ENCODE results near the gene POLE.
A peak's percentile ranks its signal among the peaks of the same experiment; 100 is the strongest.

Gene POLE

GRCh38 chr12:132639956-132640520 lies 47.1 kb downstream of the POLE start:
- H3K9me3 ChIP-seq (ENCODE audit: control insufficient read depth, low read length): no peaks in the 10 kb centered on the region
- 95% methylated on average over 12 of the region's 12 CpGs for WGBS
- no peak overlapping the region for H4K91ac ChIP-seq (ENCODE audit: low read length)
- H2BK15ac ChIP-seq (ENCODE audit: low read depth, poor library complexity, severe bottlenecking): no peak overlapping the region
- H3K4me1 ChIP-seq (ENCODE audit: control insufficient read depth, insufficient read depth, low read depth, low read length): peaks cover 6% of the 10 kb centered on the region
- peaks cover 2% of the 10 kb centered on the region for H3K79me1 ChIP-seq (replicated peaks; ENCODE audit: low read length, poor library complexity, severe bottlenecking)
- H3K14ac ChIP-seq (ENCODE audit: low read length in 2 of 2): no peak overlapping the region
- H2BK5ac ChIP-seq (ENCODE audit: low read depth, low read length, poor library complexity, severe bottlenecking): no peak overlapping the region
- peaks cover 56 to 69% of the 10 kb centered on the region in 2 experiments for H3K36me3 ChIP-seq (ENCODE audit: control insufficient read depth in 1 of 2, insufficient read depth in 2 of 2, low read depth in 1 of 2, low read length in 2 of 2)
- no peak overlapping the region for H2BK120ac ChIP-seq (ENCODE audit: low read depth, low read length)
- no peak for DNase-seq
- H3K4ac ChIP-seq (ENCODE audit: low read depth in 1 of 2, low read length in 2 of 2): no peak overlapping the region
- H3K4me2 ChIP-seq (ENCODE audit: low read length, poor library complexity, severe bottlenecking): no peak overlapping the region
- no peak overlapping the region for H3K9ac ChIP-seq (ENCODE audit: low read length)
- no peak overlapping the region for H2AK5ac ChIP-seq (ENCODE audit: low read length, severe bottlenecking)
- no peak overlapping the region for H3K18ac ChIP-seq (ENCODE audit: low read depth in 1 of 2, low read length in 2 of 2)
- H3K4me3 ChIP-seq (ENCODE audit: insufficient read depth in 1 of 2, low read depth in 1 of 2, low read length in 2 of 2): no peak overlapping the region
- no peak overlapping the region for H3K23ac ChIP-seq (ENCODE audit: low read length in 2 of 2)
- H2BK12ac ChIP-seq (ENCODE audit: low read length in 2 of 2): no peak overlapping the region
- H4K8ac ChIP-seq (ENCODE audit: low read length): no peak overlapping the region
- H3K27me3 ChIP-seq (ENCODE audit: control insufficient read depth in 1 of 2, insufficient read depth in 1 of 2, low read length in 2 of 2): no peaks in the 10 kb centered on the region
- no peak overlapping the region for H2AFZ ChIP-seq (ENCODE audit: low read depth, low read length)
- H3K27ac ChIP-seq (ENCODE audit: low read length, poor library complexity, severe bottlenecking): no peak overlapping the region

GRCh38 chr12:132638541-132639408 lies 48.4 kb downstream of the POLE start:
- Histone ChIP-seq H2BK12ac (ENCODE audit: low read length in 2 of 2) (no peak overlapping the region), H2AK5ac (ENCODE audit: low read length, severe bottlenecking) (peak overlapping the region; percentile 4), H2BK5ac (ENCODE audit: low read depth, low read length, poor library complexity, severe bottlenecking) (no peak overlapping the region), H4K91ac (ENCODE audit: low read length) (no peak overlapping the region), H3K23ac (ENCODE audit: low read length in 2 of 2) (no peak overlapping the region), H2BK120ac (ENCODE audit: low read depth, low read length) (no peak overlapping the region), H3K27ac (ENCODE audit: low read length, poor library complexity, severe bottlenecking) (peak overlapping the region; percentile 2), H3K36me3 (ENCODE audit: control insufficient read depth in 1 of 2, insufficient read depth in 2 of 2, low read depth in 1 of 2, low read length in 2 of 2) (peaks cover 65 to 78% of the 10 kb centered on the region in 2 experiments), H3K4me2 (ENCODE audit: low read length, poor library complexity, severe bottlenecking) (no peak overlapping the region), H3K14ac (ENCODE audit: low read length in 2 of 2) (no peak overlapping the region), H3K79me1 (replicated peaks; ENCODE audit: low read length, poor library complexity, severe bottlenecking) (peaks cover 2% of the 10 kb centered on the region), H3K9ac (ENCODE audit: low read length) (peak overlapping the region; percentile 56), H3K27me3 (ENCODE audit: control insufficient read depth in 1 of 2, insufficient read depth in 1 of 2, low read length in 2 of 2) (no peaks in the 10 kb centered on the region), H3K4me1 (ENCODE audit: control insufficient read depth, insufficient read depth, low read depth, low read length) (peaks cover 6% of the 10 kb centered on the region), H3K4me3 (ENCODE audit: insufficient read depth in 1 of 2, low read depth in 1 of 2, low read length in 2 of 2) (peak overlapping the region in 1 of 2 experiments; percentile 26), H2AFZ (ENCODE audit: low read depth, low read length) (no peak overlapping the region), H4K8ac (ENCODE audit: low read length) (no peak overlapping the region), H2BK15ac (ENCODE audit: low read depth, poor library complexity, severe bottlenecking) (no peak overlapping the region), H3K9me3 (ENCODE audit: control insufficient read depth, low read length) (no peaks in the 10 kb centered on the region), H3K4ac (ENCODE audit: low read depth in 1 of 2, low read length in 2 of 2) (no peak overlapping the region), H3K18ac (ENCODE audit: low read depth in 1 of 2, low read length in 2 of 2) (peak overlapping the region in 1 of 2 experiments; percentile 14)
- WGBS: 84% methylated on average over 25 of the region's 25 CpGs
- peak; percentile 69 for DNase-seq

GRCh38 chr12:132637811-132638210 lies 49.3 kb downstream of the POLE start:
- WGBS: 98% methylated on average over 18 of the region's 18 CpGs
- Histone ChIP-seq H3K23ac (ENCODE audit: low read length in 2 of 2) (no peak overlapping the region), H2AFZ (ENCODE audit: low read depth, low read length) (no peak overlapping the region)

More at GRCh38 chr12:132637811-132638210, 49.3 kb downstream of the POLE start:
- Histone ChIP-seq H3K4ac (ENCODE audit: low read depth in 1 of 2, low read length in 2 of 2) (no peak overlapping the region), H3K36me3 (ENCODE audit: control insufficient read depth in 1 of 2, insufficient read depth in 2 of 2, low read depth in 1 of 2, low read length in 2 of 2) (peaks cover 61 to 71% of the 10 kb centered on the region in 2 experiments), H3K18ac (ENCODE audit: low read depth in 1 of 2, low read length in 2 of 2) (no peak overlapping the region), H3K4me2 (ENCODE audit: low read length, poor library complexity, severe bottlenecking) (no peak overlapping the region), H3K79me1 (replicated peaks; ENCODE audit: low read length, poor library complexity, severe bottlenecking) (peaks cover 2% of the 10 kb centered on the region), H2BK5ac (ENCODE audit: low read depth, low read length, poor library complexity, severe bottlenecking) (no peak overlapping the region), H3K4me3 (ENCODE audit: insufficient read depth in 1 of 2, low read depth in 1 of 2, low read length in 2 of 2) (no peak overlapping the region), H3K14ac (ENCODE audit: low read length in 2 of 2) (no peak overlapping the region), H3K4me1 (ENCODE audit: control insufficient read depth, insufficient read depth, low read depth, low read length) (peaks cover 6% of the 10 kb centered on the region), H4K91ac (ENCODE audit: low read length) (no peak overlapping the region), H2BK15ac (ENCODE audit: low read depth, poor library complexity, severe bottlenecking) (no peak overlapping the region), H3K9ac (ENCODE audit: low read length) (peak overlapping the region; percentile 16), H2BK12ac (ENCODE audit: low read length in 2 of 2) (no peak overlapping the region), H4K8ac (ENCODE audit: low read length) (no peak overlapping the region), H3K9me3 (ENCODE audit: control insufficient read depth, low read length) (no peaks in the 10 kb centered on the region), H2BK120ac (ENCODE audit: low read depth, low read length) (no peak overlapping the region), H3K27me3 (ENCODE audit: control insufficient read depth in 1 of 2, insufficient read depth in 1 of 2, low read length in 2 of 2) (no peaks in the 10 kb centered on the region), H3K27ac (ENCODE audit: low read length, poor library complexity, severe bottlenecking) (no peak overlapping the region), H2AK5ac (ENCODE audit: low read length, severe bottlenecking) (no peak overlapping the region)
- DNase-seq: no peak
